Panc1 (cell line): ENCODE data around the gene TTC3. TPM values are rescaled to one million over a fixed set of nuclear protein-coding genes. Genes with fewer than 3 reads are reported as not detected.

Experiments used
- ATAC-seq: fragments of 200-7000 bp; cut with Tn5 transposase; 2 replicates; pipeline ENCODE4 v1.9.1; 2020; ENCODE audit warnings: mild to moderate bottlenecking, moderate library complexity
- BruUV-seq: library from RNA; stranded (reverse); fragments of 400-500 nt; replicated peaks from 2 replicates; lab custom pipeline; 2021; lab: Mats Ljungman, UMichigan
- CTCF ChIA-PET: fragments of 300-600 bp; sonication (Branson Sonifier 250); formaldehyde crosslinking; loops from one replicate; lab custom pipeline; 2022; ENCODE audit warnings: antibody characterized with exemption; lab: Charles Lee
- POLR2A ChIA-PET: fragments of 300-600 bp; sonication (Branson Sonifier 250); formaldehyde crosslinking; loops from one replicate; lab custom pipeline; 2022; ENCODE audit warnings: antibody characterized with exemption; lab: Charles Lee
- DNase-seq: peaks from one replicate; pipeline ENCODE4 v3.0.0-alpha.2; 2010; ENCODE audit warnings: low read depth, low spot score
- H3K27ac ChIP-seq: 2 replicates; pipeline ENCODE4 v1.5.1; 2011; ENCODE audit warnings: mild to moderate bottlenecking, low read length, inconsistent platforms
- H3K27me3 ChIP-seq: fragments of 200-500 bp; sonication (Bioruptor generic); 2 replicates; pipeline ENCODE4 v1.6.0; 2014; ENCODE audit warnings: low read length, inconsistent platforms; ENCODE audit not compliant: control insufficient read depth, insufficient read depth
- H3K36me3 ChIP-seq: fragments of 200-500 bp; sonication (Bioruptor generic); 2 replicates; pipeline ENCODE4 v1.5.1; 2014; ENCODE audit warnings: inconsistent platforms, mild to moderate bottlenecking, low read length, moderate library complexity; ENCODE audit not compliant: control insufficient read depth, insufficient read depth
- H3K4me1 ChIP-seq: 2 replicates; pipeline ENCODE4 v1.5.1; 2011; ENCODE audit warnings: inconsistent platforms, mild to moderate bottlenecking, low read length, moderate library complexity; ENCODE audit not compliant: control insufficient read depth, insufficient read depth
- H3K4me3 ChIP-seq, 2 experiments: 2 replicates each; pipeline ENCODE4 v1.5.1; 2011 to 2012; ENCODE audit warnings: low read depth in 2 of 2, low read length in 2 of 2, mild to moderate bottlenecking in 2 of 2, inconsistent platforms in 1 of 2, moderate library complexity in 1 of 2
- H3K9me3 ChIP-seq: fragments of 200-500 bp; sonication (Bioruptor generic); 2 replicates; pipeline ENCODE4 v1.5.1; 2014; ENCODE audit warnings: low read depth, mild to moderate bottlenecking, inconsistent platforms, low read length, moderate library complexity; ENCODE audit not compliant: control insufficient read depth, insufficient read depth
- CTCF ChIP-seq: fragments of 450-650 bp; IDR thresholded peaks from 2 replicates; pipeline ENCODE4 v1.5.1; 2017; ENCODE audit warnings: mild to moderate bottlenecking
- POLR2AphosphoS5 ChIP-seq: IDR thresholded peaks from 2 replicates; pipeline ENCODE4 v1.6.1; 2012; ENCODE audit warnings: mild to moderate bottlenecking, low read depth, low read length, moderate library complexity
- REST ChIP-seq, 2 experiments: IDR thresholded peaks; 2 replicates each; pipeline ENCODE4 v1.6.1; 2011 to 2012; ENCODE audit warnings: low read depth in 2 of 2, control low read depth in 1 of 2, low read length in 1 of 2, mild to moderate bottlenecking in 1 of 2, moderate library complexity in 1 of 2; ENCODE audit not compliant: insufficient read depth in 1 of 2
- SIN3A ChIP-seq: IDR thresholded peaks from 2 replicates; pipeline ENCODE4 v1.6.1; 2012; ENCODE audit warnings: low read depth, mild to moderate bottlenecking, low read length, moderate library complexity, borderline replicate concordance; ENCODE audit not compliant: insufficient read depth
- TCF7L2 ChIP-seq: IDR thresholded peaks from 2 replicates; pipeline ENCODE4 v1.6.1; 2011; ENCODE audit warnings: mild to moderate bottlenecking, low read depth, low read length, inconsistent platforms
- in situ Hi-C: cut with HindIII; loops from 2 replicates; pipeline ENCODE4 v1.10.0; 2016; ENCODE audit warnings: low sequenced_read_pairs, low pct_unique_long_range_greater_than_20kb
- intact Hi-C: fragments of 100-400 bp; cut with micrococcal nuclease; formaldehyde crosslinking; loops from one replicate; pipeline ENCODE4 v1.10.0; 2022; ENCODE audit not compliant: unreplicated experiment
- total RNA-seq: library from RNA; stranded (reverse); gene quantifications from one replicate; pipeline ENCODE4 v1.2.1, GENCODE V29; 2021; ENCODE audit not compliant: unreplicated experiment

The TTC3 gene
- total RNA-seq, 1 experiment from 2014 or later = 83.0 TPM

- no peak for ATAC-seq
- in situ Hi-C loops (no loop called here), intact Hi-C loops (no loop called here)
- Histone ChIP-seq H3K9me3 (no peaks in the 10 kb centered on the region), H3K27me3 (no peaks in the 10 kb centered on the region), H3K36me3 (no peaks in the 10 kb centered on the region; the same call in 1 of the 2 replicates), H3K4me3 (no peak overlapping the region), H3K27ac (no peak overlapping the region), H3K4me1 (no peaks in the 10 kb centered on the region)
- CTCF ChIA-PET = no interaction called here
- POLR2A ChIA-PET = no interaction called here
- DNase-seq = no peak
- BruUV-seq = no TSS peak
- no peak for TF ChIP-seq POLR2AphosphoS5
- no peak for TF ChIP-seq CTCF
- TF ChIP-seq TCF7L2 = no peak
- TF ChIP-seq REST (IDR thresholded peaks at IDR 0.05; ENCODE audit: insufficient read depth in 1 of 2, low read depth in 2 of 2, low read length in 1 of 2) = no peak
- no peak for TF ChIP-seq SIN3A
These were observed 120.0 kb downstream of the TTC3 start for GRCh38 chr21:37193006-37193405.

- DNase-seq (no peak), ATAC-seq (no peak)
- CTCF ChIA-PET = no interaction called here
- no peaks in the 10 kb centered on the region for H3K27me3 ChIP-seq
- TF ChIP-seq TCF7L2 (no peak), POLR2AphosphoS5 (no peak), SIN3A (no peak), REST (IDR thresholded peaks at IDR 0.05; ENCODE audit: insufficient read depth in 1 of 2, low read depth in 2 of 2, low read length in 1 of 2) (no peak), CTCF (no peak)
- no peaks in the 10 kb centered on the region for H3K9me3 ChIP-seq
- no peaks in the 10 kb centered on the region; the same call in 1 of the 2 replicates for H3K36me3 ChIP-seq
- in situ Hi-C loops = no loop called here
- peaks cover under 1% of the 10 kb centered on the region; the same call in 1 of the 2 replicates for H3K4me1 ChIP-seq
- H3K4me3 ChIP-seq = no peak overlapping the region
- BruUV-seq = no TSS peak
- POLR2A ChIA-PET = no interaction called here
- no peak overlapping the region for H3K27ac ChIP-seq
- intact Hi-C loops = no loop called here
These were observed 120.6 kb downstream of the TTC3 start for GRCh38 chr21:37193676-37194075.
